Measurements from ENCODE around the gene SULT1A1. TPM values are rescaled to one million over a fixed set of nuclear protein-coding genes. Genes with fewer than 3 reads are reported as not detected.
A peak's percentile ranks its signal among the peaks of the same experiment; 100 is the strongest.
"Not testable (repeated sequence)": the region's sequence is repeated elsewhere in the genome, so short reads cannot be mapped to it uniquely, and the experiment has no call there.

The SULT1A1 gene
- total and polyA plus RNA-seq, 5 donors from 2014 or later = 6.4 to 19.2 (median 9.4) TPM

- Mint-ChIP-seq H3K27ac (peak overlapping the region; percentile 32 to 86 (median 67)), H3K4me3 (peak overlapping the region; percentile 70 to 93 (median 86)), H3K4me1 (peaks cover 7 to 30% (median 18%) of the 10 kb centered on the region in 4 donors)
- H3K27me3 Mint-ChIP-seq; H3K9me3 ChIP-seq (ENCODE audit: control insufficient read depth in 2 of 2, low read length in 2 of 2); H3K27ac ChIP-seq (ENCODE audit: insufficient read depth, low read length, poor library complexity, severe bottlenecking); H3K36me3 Mint-ChIP-seq; DNase-seq; H3K36me3 ChIP-seq (ENCODE audit: control insufficient read depth, insufficient read depth, low read length); H3K4me3 ChIP-seq (ENCODE audit: low read depth, low read length); ATAC-seq (ENCODE audit: low read depth in 2 of 2); H3K27me3 ChIP-seq (ENCODE audit: control insufficient read depth, insufficient read depth, low read length); H3K9me3 Mint-ChIP-seq: not testable (repeated sequence)
- H3K4me1 ChIP-seq (ENCODE audit: control insufficient read depth, insufficient read depth, low read length, poor library complexity, severe bottlenecking) = peaks cover 10% of the 10 kb centered on the region
These were observed 12.8 kb upstream of the SULT1A1 start for GRCh38 chr16:28622532-28623171.

- H3K27me3 ChIP-seq (ENCODE audit: control insufficient read depth, insufficient read depth, low read length) = no peaks in the 10 kb centered on the region
- no peak overlapping the region for H3K4me3 ChIP-seq (ENCODE audit: low read depth, low read length)
- no peaks in the 10 kb centered on the region for H3K36me3 ChIP-seq (ENCODE audit: control insufficient read depth, insufficient read depth, low read length)
- Mint-ChIP-seq H3K36me3 (peaks cover 7% of the 10 kb centered on the region), H3K4me3 (peak overlapping the region; percentile 19 to 93 (median 86)), H3K4me1 (peaks cover 7 to 30% (median 18%) of the 10 kb centered on the region in 4 donors), H3K27me3 (peaks cover 5% of the 10 kb centered on the region), H3K9me3 (peaks cover 0 to 6% (median 0%) of the 10 kb centered on the region in 7 donors), H3K27ac (peak overlapping the region; percentile 48 to 86 (median 49))
- peaks cover 10% of the 10 kb centered on the region for H3K4me1 ChIP-seq (ENCODE audit: control insufficient read depth, insufficient read depth, low read length, poor library complexity, severe bottlenecking)
- H3K27ac ChIP-seq (ENCODE audit: insufficient read depth, low read length, poor library complexity, severe bottlenecking) = no peak overlapping the region
- ATAC-seq (ENCODE audit: low read depth in 2 of 2) (no peak), DNase-seq (no peak)
- no peaks in the 10 kb centered on the region for H3K9me3 ChIP-seq (ENCODE audit: control insufficient read depth in 2 of 2, low read length in 2 of 2)
These were observed 11.8 kb upstream of the SULT1A1 start for GRCh38 chr16:28621481-28622155.

- not testable (repeated sequence) for H3K9me3 ChIP-seq (ENCODE audit: control insufficient read depth in 2 of 2, low read length in 2 of 2); H3K36me3 Mint-ChIP-seq; H3K27ac ChIP-seq (ENCODE audit: insufficient read depth, low read length, poor library complexity, severe bottlenecking); H3K27me3 ChIP-seq (ENCODE audit: control insufficient read depth, insufficient read depth, low read length); H3K27me3 Mint-ChIP-seq; H3K27ac Mint-ChIP-seq; DNase-seq; H3K36me3 ChIP-seq (ENCODE audit: control insufficient read depth, insufficient read depth, low read length); H3K4me3 ChIP-seq (ENCODE audit: low read depth, low read length); H3K4me3 Mint-ChIP-seq; H3K9me3 Mint-ChIP-seq; ATAC-seq (ENCODE audit: low read depth in 2 of 2)
- peaks cover 10% of the 10 kb centered on the region for H3K4me1 ChIP-seq (ENCODE audit: control insufficient read depth, insufficient read depth, low read length, poor library complexity, severe bottlenecking)
- H3K4me1 Mint-ChIP-seq = peaks cover 9 to 33% (median 21%) of the 10 kb centered on the region in 4 donors
These were observed 10.5 kb upstream of the SULT1A1 start for GRCh38 chr16:28620316-28620715.

GRCh38 chr16:28617874-28618273 lies 8.0 kb upstream of the SULT1A1 start:
- no peak for ATAC-seq (ENCODE audit: low read depth in 2 of 2)
- no peak for DNase-seq
- H3K36me3 ChIP-seq (ENCODE audit: control insufficient read depth, insufficient read depth, low read length) = no peaks in the 10 kb centered on the region
- no peaks in the 10 kb centered on the region for H3K27me3 ChIP-seq (ENCODE audit: control insufficient read depth, insufficient read depth, low read length)
- no peak overlapping the region for H3K27ac ChIP-seq (ENCODE audit: insufficient read depth, low read length, poor library complexity, severe bottlenecking)
- Mint-ChIP-seq H3K9me3 (no peaks in the 10 kb centered on the region), H3K36me3 (peaks cover 7% of the 10 kb centered on the region), H3K4me1 (peaks cover 9 to 26% (median 17%) of the 10 kb centered on the region in 4 donors), H3K27ac (no peak overlapping the region), H3K27me3 (no peaks in the 10 kb centered on the region), H3K4me3 (no peak overlapping the region)
- H3K4me1 ChIP-seq (ENCODE audit: control insufficient read depth, insufficient read depth, low read length, poor library complexity, severe bottlenecking) = peaks cover 10% of the 10 kb centered on the region
- no peak overlapping the region for H3K4me3 ChIP-seq (ENCODE audit: low read depth, low read length)
- H3K9me3 ChIP-seq (ENCODE audit: control insufficient read depth in 2 of 2, low read length in 2 of 2) = no peaks in the 10 kb centered on the region

- Mint-ChIP-seq H3K27me3 (no peaks in the 10 kb centered on the region), H3K4me3 (no peak overlapping the region), H3K9me3 (no peaks in the 10 kb centered on the region), H3K36me3 (peaks cover 7% of the 10 kb centered on the region), H3K27ac (peak overlapping the region in 1 of 3 donors; percentile 67), H3K4me1 (peaks cover 2 to 14% (median 8%) of the 10 kb centered on the region in 4 donors)
- Histone ChIP-seq H3K36me3 (ENCODE audit: control insufficient read depth, insufficient read depth, low read length) (no peaks in the 10 kb centered on the region), H3K27me3 (ENCODE audit: control insufficient read depth, insufficient read depth, low read length) (no peaks in the 10 kb centered on the region), H3K4me1 (ENCODE audit: control insufficient read depth, insufficient read depth, low read length, poor library complexity, severe bottlenecking) (no peaks in the 10 kb centered on the region), H3K4me3 (ENCODE audit: low read depth, low read length) (no peak overlapping the region), H3K9me3 (ENCODE audit: control insufficient read depth in 2 of 2, low read length in 2 of 2) (no peaks in the 10 kb centered on the region), H3K27ac (ENCODE audit: insufficient read depth, low read length, poor library complexity, severe bottlenecking) (no peak overlapping the region)
- DNase-seq (no peak), ATAC-seq (ENCODE audit: low read depth in 2 of 2) (no peak)
These were observed 6.8 kb upstream of the SULT1A1 start for GRCh38 chr16:28616636-28617035.

GRCh38 chr16:28616224-28616577 lies 6.4 kb upstream of the SULT1A1 start:
- not testable (repeated sequence) for H3K36me3 Mint-ChIP-seq; H3K9me3 ChIP-seq (ENCODE audit: control insufficient read depth in 2 of 2, low read length in 2 of 2); H3K4me3 ChIP-seq (ENCODE audit: low read depth, low read length); ATAC-seq (ENCODE audit: low read depth in 2 of 2); H3K27me3 ChIP-seq (ENCODE audit: control insufficient read depth, insufficient read depth, low read length); H3K27me3 Mint-ChIP-seq; H3K27ac ChIP-seq (ENCODE audit: insufficient read depth, low read length, poor library complexity, severe bottlenecking); H3K9me3 Mint-ChIP-seq; H3K4me3 Mint-ChIP-seq; H3K36me3 ChIP-seq (ENCODE audit: control insufficient read depth, insufficient read depth, low read length); H3K4me1 ChIP-seq (ENCODE audit: control insufficient read depth, insufficient read depth, low read length, poor library complexity, severe bottlenecking); H3K4me1 Mint-ChIP-seq; DNase-seq
- peak overlapping the region in 1 of 3 donors; percentile 67 for H3K27ac Mint-ChIP-seq

- H3K36me3 Mint-ChIP-seq; H3K4me3 Mint-ChIP-seq; ATAC-seq (ENCODE audit: low read depth in 2 of 2); H3K9me3 ChIP-seq (ENCODE audit: control insufficient read depth in 2 of 2, low read length in 2 of 2); H3K4me3 ChIP-seq (ENCODE audit: low read depth, low read length); H3K27me3 Mint-ChIP-seq; H3K9me3 Mint-ChIP-seq; H3K27ac ChIP-seq (ENCODE audit: insufficient read depth, low read length, poor library complexity, severe bottlenecking); H3K27ac Mint-ChIP-seq; H3K4me1 ChIP-seq (ENCODE audit: control insufficient read depth, insufficient read depth, low read length, poor library complexity, severe bottlenecking); H3K36me3 ChIP-seq (ENCODE audit: control insufficient read depth, insufficient read depth, low read length); H3K27me3 ChIP-seq (ENCODE audit: control insufficient read depth, insufficient read depth, low read length): not testable (repeated sequence)
- peaks cover 4 to 13% (median 7%) of the 10 kb centered on the region in 4 donors for H3K4me1 Mint-ChIP-seq
- DNase-seq = peak in 1 of 3 donors; percentile 16
These were observed 5.8 kb upstream of the SULT1A1 start for GRCh38 chr16:28615486-28616223.
